ENCODE measurements around the gene GYPC.
A peak's percentile ranks its signal among the peaks of the same experiment; 100 is the strongest.

Gene GYPC

GRCh38 chr2:126679094-126679713 is 23.2 kb downstream of the GYPC start:
- H3K4me3 ChIP-seq (replicated peaks; ENCODE audit: insufficient read depth, low read length) = no peak overlapping the region

GRCh38 chr2:126681505-126681904 is 25.5 kb downstream of the GYPC start:
- Histone ChIP-seq H3K4me3 (replicated peaks; ENCODE audit: insufficient read depth, low read length) (no peak overlapping the region), H3K27me3 (ENCODE audit: insufficient read depth, poor library complexity, severe bottlenecking) (no peaks in the 10 kb centered on the region), H3K27ac (replicated peaks) (no peak overlapping the region)
- DNase-seq (ENCODE audit: low read depth in 1 of 2, low spot score in 1 of 2) = peak in 1 of 2 experiments; percentile 60
- TF ChIP-seq GABPA (IDR thresholded peaks at IDR 0.05; ENCODE audit: low read depth) (no peak), POLR2AphosphoS5 (IDR thresholded peaks at IDR 0.05; ENCODE audit: low read depth) (no peak), REST (IDR thresholded peaks at IDR 0.05; ENCODE audit: insufficient replicate concordance, low read depth) (no peak), SPI1 (IDR thresholded peaks at IDR 0.05; ENCODE audit: borderline replicate concordance, low read depth) (no peak), CTCF (IDR thresholded peaks at IDR 0.05; ENCODE audit: insufficient read depth, low read length) (no peak)

More at GRCh38 chr2:126679094-126679713, 23.2 kb downstream of the GYPC start:
- TF ChIP-seq CTCF (IDR thresholded peaks at IDR 0.05; ENCODE audit: insufficient read depth, low read length) = no peak
- no peak for TF ChIP-seq POLR2AphosphoS5 (IDR thresholded peaks at IDR 0.05; ENCODE audit: low read depth)
- TF ChIP-seq GABPA (IDR thresholded peaks at IDR 0.05; ENCODE audit: low read depth) = no peak
- no peak for TF ChIP-seq REST (IDR thresholded peaks at IDR 0.05; ENCODE audit: insufficient replicate concordance, low read depth)
- TF ChIP-seq SPI1 (IDR thresholded peaks at IDR 0.05; ENCODE audit: borderline replicate concordance, low read depth) = no peak
- Histone ChIP-seq H3K27me3 (ENCODE audit: insufficient read depth, poor library complexity, severe bottlenecking) (no peaks in the 10 kb centered on the region), H3K27ac (replicated peaks) (no peak overlapping the region)
- DNase-seq (ENCODE audit: low read depth in 1 of 2, low spot score in 1 of 2) = no peak

GRCh38 chr2:126685629-126686028 is 29.7 kb downstream of the GYPC start:
- no peak overlapping the region for H3K27ac ChIP-seq (replicated peaks)
- no peak for DNase-seq (ENCODE audit: low read depth in 1 of 2, low spot score in 1 of 2)
- TF ChIP-seq REST (IDR thresholded peaks at IDR 0.05; ENCODE audit: insufficient replicate concordance, low read depth) (no peak), POLR2AphosphoS5 (IDR thresholded peaks at IDR 0.05; ENCODE audit: low read depth) (no peak), GABPA (IDR thresholded peaks at IDR 0.05; ENCODE audit: low read depth) (no peak), CTCF (IDR thresholded peaks at IDR 0.05; ENCODE audit: insufficient read depth, low read length) (no peak), SPI1 (IDR thresholded peaks at IDR 0.05; ENCODE audit: borderline replicate concordance, low read depth) (no peak)
- no peak overlapping the region for H3K4me3 ChIP-seq (replicated peaks; ENCODE audit: insufficient read depth, low read length)
- no peaks in the 10 kb centered on the region for H3K27me3 ChIP-seq (ENCODE audit: insufficient read depth, poor library complexity, severe bottlenecking)
